NOMO-1 (cell line): ENCODE measurements around the gene RNF223.
A peak's percentile ranks its signal among the peaks of the same experiment; 100 is the strongest.

Source experiments
- DNase-seq, 2 experiments: peaks; one replicate each; lab custom pipeline; 2025; ENCODE audit not compliant: unreplicated experiment in 2 of 2; lab: John Stamatoyannopoulos, UW

RNF223 gene

DNA sequence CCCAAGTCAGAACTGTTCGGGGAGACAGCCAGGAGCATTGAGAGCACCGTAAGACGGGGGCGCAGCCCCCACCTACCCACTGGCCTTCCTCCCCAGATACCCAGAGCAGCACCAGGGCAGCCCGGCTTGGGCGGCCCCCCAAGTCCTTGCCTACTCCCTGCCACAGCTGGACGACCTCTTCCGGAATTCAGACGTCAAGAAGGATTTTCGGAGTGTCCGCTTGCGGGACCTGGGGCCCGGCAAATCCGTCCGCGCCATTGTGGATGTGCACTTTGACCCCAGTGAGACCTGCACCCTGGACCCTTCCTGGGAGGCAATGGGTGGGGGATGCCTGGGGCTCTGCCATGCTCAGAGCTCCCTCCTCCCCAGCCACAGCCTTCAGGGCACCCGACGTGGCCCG, 26.7 kb downstream of the RNF223 start:
- DNase-seq = no peak

DNA sequence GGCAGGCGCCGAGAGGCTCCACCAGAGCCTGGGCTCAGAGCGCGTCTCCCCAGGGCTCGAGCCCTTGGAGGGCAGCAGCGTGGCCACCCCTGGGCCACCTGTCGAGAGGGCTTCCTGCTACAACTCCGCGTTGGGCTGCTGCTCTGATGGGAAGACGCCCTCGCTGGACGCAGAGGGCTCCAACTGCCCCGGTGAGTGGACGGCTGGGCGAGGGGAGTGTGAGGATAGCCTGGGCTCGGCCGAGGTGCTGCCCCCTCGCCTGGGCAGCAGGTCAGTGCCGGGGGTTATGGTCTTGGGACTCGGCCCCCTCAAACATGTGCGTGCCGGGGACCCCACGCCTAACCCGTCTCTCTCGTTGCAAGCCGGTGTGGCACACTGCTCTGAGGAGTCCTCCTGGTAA, 27.3 kb downstream of the RNF223 start:
- no peak for DNase-seq

DNA sequence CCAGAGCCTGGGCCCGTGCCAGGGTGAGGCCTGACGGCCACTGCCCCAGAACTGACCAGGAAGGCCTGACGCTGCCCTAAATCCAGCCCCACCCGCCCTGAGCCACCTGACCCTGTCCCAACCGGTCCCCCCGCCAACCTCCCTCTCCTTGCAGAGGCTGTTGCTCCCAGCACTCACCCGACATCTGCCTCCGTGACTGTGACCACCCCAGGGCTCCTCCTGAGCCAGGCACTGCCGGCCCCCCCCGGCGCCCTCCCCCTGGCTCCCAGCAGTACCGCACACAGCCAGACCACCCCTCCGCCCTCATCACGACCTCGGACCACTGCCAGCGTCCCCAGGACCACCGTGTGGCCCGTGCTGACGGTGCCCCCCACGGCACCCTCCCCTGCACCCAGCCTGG, 27.9 kb downstream of the RNF223 start:
- DNase-seq = no peak

DNA sequence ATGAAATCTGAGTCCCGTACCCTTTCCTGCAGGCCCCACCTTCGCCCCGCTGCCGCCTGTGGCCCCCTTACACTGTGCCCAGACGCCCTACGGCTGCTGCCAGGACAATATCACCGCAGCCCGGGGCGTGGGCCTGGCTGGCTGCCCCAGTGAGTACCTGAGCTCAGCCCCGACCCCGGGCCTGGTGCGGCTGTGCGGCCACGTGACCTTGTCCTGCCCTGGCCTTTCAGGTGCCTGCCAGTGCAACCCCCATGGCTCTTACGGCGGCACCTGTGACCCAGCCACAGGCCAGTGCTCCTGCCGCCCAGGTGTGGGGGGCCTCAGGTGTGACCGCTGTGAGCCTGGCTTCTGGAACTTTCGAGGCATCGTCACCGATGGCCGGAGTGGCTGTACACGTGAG, 29.0 kb downstream of the RNF223 start:
- no peak for DNase-seq

DNA sequence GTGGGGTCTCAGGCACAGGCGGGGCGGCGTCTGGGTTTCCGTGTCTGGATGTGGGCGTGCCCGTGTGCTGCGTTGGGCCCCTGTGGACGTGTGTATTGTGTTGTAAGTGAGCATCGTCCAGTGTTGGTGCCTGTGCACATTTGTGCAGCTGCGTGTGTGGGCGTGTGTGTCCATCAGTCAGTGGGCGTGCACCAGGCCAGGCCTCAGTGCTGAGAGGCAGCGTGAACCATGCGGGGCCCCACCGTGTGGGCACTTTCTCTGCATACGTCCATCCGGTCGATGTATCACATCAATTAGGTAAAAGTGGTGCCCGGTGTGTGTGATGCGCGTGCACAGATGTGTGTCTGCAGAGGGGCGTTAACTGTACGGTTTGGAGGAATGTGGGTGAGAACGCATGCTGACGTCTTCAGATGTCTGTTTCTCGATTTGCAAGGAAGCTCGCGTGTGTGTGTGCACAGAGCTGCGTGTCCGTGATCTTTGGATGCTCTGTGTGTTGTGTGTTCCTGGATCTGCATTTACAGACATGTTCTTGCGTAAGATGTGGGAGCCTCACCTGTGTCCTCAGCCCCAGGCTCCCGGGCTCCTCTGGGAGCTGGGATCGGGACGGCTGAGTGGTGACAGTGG, 29.5 kb downstream of the RNF223 start:
- no peak for DNase-seq

DNA sequence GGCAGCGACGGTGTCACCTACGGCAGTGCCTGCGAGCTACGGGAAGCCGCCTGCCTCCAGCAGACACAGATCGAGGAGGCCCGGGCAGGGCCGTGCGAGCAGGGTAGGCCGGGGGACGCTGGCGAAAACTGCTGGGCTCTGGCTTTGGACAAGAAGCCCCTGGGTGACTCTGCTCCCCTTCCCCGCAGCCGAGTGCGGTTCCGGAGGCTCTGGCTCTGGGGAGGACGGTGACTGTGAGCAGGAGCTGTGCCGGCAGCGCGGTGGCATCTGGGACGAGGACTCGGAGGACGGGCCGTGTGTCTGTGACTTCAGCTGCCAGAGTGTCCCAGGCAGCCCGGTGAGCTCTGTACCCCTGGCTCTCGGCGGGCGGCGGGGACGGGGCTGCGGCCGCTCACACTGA, 30.2 kb downstream of the RNF223 start:
- no peak for DNase-seq

DNA sequence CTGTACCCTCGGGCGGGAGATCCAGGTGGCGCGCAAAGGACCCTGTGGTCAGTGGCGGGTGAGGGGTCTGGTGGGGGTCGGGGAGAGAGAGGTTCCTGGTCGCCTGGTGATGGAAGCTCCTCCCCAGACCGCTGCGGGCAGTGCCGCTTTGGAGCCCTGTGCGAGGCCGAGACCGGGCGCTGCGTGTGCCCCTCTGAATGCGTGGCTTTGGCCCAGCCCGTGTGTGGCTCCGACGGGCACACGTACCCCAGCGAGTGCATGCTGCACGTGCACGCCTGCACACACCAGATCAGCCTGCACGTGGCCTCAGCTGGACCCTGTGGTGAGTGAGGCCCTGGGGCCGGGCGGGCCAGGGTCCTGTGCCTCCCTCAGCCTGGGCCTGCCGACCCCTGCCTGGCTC, 30.7 kb downstream of the RNF223 start:
- DNase-seq = no peak

DNA sequence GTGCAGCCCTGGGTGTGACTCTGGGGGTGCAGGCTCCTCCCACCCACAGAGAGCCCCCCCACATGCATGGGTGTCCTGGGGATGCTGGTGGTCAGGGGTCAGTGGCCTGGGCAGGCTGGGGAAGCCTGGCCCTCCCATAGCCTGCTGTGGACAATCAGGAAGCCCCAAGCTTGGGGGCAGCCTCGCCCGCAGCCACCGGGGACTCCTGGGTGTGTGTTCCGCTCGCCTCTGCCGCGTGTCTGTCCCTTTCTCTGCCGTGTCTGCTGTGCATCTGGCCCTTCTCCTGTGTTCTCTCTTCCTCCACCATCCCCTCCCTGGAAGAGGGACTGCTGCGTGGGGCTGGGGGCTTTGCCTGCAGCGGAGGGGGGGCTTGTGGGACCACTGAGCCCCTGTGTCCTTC, 31.3 kb downstream of the RNF223 start:
- DNase-seq = no peak

DNA sequence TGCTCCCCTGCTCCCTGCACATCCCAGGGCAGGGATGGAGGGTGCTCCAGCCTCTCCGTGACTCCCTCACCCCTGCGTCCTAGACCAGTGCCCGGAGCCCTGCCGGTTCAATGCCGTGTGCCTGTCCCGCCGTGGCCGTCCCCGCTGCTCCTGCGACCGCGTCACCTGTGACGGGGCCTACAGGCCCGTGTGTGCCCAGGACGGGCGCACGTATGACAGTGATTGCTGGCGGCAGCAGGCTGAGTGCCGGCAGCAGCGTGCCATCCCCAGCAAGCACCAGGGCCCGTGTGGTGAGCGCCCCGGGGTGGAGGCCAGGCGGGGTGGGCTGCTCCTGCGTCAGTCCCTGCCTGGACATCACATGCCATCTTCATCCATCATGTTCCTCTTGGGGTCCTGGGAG, 32.2 kb downstream of the RNF223 start:
- no peak for DNase-seq

DNA sequence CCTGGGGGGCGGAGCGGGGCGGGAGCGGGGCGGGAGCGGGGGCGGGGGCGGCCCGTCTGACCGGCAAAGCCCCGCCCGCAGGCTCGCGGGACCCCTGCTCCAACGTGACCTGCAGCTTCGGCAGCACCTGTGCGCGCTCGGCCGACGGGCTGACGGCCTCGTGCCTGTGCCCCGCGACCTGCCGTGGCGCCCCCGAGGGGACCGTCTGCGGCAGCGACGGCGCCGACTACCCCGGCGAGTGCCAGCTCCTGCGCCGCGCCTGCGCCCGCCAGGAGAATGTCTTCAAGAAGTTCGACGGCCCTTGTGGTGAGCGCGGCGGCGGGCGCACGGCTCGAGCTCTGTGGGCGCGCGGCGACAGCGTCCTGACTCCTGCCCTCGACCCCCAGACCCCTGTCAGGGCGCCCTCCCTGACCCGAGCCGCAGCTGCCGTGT, 33.0 kb downstream of the RNF223 start:
- DNase-seq = no peak

DNA sequence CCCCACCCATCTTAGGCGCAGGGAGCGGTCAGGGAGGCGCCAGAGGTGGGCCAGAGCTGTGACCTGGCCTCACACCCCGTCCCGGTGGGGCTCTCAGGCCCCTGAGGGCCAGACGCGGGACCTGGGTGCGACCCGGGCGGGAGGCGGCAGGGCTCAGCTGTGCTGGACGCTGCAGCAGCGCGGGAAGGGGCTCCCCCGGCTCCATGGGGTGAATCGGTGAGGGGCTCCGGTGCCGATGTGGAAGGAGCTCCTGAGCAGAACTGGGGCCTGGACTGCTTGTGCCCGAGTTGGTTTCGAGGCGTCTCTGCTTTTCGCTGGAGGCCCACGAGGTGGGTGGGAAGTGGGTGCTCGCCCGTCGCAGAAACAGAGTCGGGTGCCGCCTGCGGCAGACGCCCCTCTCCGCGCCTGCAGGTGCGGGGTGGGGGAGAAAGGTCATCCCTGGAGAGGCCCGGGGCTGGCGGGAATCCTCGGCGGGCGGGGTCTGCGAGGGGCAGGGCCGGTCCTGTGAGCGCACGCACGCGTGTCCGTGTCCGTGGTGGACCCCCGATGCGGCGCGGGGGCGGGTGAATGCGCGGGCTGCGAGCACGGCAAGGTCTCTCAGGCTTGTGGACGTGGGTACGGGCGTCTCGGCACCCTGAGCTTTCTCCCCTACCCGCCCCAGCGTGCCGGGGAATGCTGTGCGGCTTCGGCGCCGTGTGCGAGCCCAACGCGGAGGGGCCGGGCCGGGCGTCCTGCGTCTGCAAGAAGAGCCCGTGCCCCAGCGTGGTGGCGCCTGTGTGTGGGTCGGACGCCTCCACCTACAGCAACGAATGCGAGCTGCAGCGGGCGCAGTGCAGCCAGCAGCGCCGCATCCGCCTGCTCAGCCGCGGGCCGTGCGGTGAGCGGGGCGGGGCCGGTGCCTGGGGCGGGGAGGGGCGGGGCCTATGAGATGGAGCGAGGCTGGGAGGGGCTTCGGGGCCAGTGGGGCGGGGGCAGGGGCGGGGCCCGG, 33.8 kb downstream of the RNF223 start:
- peak; percentile 31 to 52 for DNase-seq

DNA sequence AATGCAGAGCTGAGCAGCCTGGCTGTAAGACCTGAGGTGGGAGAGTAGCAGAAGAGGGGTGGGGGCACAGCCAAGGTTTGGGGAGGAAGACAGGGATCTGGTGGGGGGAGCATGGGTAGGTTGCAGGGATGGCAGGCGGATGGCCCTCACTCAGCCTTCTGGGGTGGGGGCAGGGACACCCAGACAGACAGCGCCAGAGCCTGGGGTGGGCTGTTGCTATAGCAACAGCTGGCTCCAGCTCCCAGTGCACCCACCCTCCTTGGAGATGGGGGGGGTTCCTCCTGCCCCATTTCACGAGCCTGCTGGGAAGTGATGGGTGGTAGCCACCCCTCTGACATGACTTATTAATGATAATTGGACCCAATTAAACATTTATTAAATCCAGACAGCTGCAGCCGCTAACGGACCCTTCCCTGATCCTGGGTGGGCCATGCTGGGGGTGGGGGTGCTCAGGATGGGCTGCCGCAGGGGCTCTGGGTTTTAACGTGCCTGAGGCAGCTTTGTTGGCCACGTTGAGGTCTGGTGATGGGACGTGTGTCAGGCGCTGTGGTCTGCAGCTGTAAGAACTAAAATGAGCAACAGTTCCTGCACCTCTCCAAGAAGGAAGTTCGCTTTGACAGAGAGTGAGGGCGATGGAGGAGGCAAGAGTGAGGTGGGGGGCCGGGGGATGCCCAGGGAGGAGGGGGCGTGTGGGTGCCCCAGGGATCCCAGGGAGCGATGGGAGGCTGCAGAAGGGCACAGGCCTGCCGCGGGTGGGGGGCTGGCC, 34.8 kb downstream of the RNF223 start:
- peak; percentile 20 to 49 for DNase-seq

DNA sequence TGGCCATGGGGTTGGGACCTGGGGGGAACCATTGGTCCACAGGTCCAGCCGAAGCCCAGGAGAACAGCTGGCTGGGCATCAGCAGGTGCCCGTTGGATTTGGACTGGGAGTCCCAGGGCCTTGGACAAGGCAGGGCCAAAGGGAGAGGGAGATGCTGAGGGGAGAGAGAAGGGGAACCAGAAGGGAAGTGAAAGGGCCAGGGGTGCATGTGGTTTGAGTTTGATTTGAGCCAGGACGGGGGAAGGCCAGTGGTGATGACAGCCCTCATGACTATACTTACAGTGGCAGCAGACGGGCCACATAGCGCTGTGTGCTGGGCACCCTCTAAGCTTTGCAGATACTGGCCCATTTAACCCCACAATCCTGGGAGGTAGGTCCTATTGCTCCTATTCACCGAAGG, 35.4 kb downstream of the RNF223 start:
- peak; percentile 82 to 89 for DNase-seq

DNA sequence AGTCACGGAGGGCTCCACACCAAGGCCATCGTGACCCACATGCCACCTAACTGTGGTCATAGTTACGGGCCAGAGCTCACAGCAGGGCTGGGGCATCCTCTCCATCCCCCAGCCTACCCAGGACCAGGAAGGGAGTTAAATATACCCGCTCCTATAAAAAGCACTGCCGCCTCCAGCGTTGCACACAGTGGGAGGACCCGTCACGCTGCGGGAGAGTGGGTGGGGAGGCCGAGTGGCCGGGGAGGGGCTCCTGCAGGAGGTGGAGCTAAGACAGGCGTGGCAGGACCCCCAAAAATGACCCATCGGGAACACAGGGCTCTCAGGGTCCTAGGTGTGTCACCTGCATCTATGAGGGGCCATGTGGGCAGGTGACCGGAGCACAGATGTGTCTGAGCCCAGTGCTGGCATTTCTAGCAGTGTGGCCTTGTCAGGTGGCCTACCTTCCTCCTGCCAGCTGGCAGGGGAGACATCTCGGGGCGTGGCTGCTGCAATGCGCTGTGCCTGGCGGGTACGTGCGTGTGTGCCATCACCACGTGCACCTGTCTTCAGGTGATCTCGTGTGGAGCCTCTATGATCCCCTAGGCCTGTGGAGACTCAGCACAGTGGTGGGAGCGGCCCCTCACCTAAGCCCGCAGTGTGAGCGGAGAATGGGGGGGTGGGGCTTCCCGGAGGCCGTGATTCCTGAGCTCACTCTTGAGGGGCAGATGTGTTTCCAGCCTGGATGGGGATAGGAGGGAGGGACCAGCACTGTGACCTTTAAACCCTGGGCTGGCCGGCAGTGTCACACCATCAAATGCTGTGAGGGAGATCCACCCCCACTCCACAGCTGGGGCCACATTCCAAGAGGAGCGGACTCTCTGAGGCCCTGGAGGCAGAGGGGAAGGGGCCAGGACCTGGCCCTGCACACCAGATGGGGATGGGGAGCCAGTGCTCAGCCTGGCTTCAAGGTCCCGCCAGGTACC, 36.5 kb downstream of the RNF223 start:
- no peak for DNase-seq

DNA sequence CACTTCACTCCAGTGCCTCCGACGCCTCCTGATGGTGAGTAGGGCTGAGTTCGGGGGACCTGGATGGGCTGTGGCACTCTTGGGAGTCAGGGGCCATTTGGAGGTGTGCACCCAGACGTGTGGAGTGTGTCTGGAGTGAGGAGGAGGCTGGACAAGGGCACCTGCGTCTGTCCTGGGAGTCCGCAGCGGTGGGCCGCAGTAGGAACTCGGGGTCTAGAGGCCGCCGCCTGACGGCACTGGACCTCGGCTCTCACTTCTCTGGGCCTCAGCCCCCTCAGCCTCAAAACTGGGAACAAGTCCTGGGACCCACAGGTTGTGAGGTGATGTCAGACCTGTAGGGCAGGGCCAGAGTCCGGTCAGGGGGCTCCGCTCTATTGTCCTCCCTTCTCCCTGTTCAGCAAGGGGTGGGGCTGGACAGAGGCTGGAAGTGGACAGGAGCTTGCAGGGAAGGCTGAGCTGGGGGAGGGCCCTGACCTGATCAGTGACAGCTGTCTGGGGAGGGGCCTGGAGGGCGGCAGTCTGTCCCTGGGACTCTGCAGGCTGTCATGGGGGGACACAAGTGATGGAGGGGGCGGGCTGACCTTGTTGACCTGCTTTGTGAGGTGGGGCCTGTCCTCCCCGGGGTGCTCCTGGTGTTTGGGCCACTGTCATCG, 38.7 kb downstream of the RNF223 start:
- DNase-seq = no peak

DNA sequence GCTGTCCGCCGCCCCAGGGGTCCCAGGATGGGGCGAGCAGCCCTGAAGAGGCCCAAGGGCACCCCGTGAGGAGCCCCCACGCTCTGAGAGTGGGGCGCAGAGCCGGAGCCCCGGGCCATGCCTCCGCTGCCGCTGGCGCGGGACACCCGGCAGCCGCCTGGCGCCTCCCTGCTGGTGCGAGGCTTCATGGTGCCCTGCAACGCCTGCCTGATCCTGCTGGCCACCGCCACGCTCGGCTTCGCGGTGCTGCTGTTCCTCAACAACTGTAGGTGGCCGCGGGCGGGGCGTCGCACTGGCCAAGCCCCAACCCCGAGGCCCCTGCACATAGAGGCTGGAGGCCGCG, 39.7 kb downstream of the RNF223 start:
- DNase-seq = no peak

DNA sequence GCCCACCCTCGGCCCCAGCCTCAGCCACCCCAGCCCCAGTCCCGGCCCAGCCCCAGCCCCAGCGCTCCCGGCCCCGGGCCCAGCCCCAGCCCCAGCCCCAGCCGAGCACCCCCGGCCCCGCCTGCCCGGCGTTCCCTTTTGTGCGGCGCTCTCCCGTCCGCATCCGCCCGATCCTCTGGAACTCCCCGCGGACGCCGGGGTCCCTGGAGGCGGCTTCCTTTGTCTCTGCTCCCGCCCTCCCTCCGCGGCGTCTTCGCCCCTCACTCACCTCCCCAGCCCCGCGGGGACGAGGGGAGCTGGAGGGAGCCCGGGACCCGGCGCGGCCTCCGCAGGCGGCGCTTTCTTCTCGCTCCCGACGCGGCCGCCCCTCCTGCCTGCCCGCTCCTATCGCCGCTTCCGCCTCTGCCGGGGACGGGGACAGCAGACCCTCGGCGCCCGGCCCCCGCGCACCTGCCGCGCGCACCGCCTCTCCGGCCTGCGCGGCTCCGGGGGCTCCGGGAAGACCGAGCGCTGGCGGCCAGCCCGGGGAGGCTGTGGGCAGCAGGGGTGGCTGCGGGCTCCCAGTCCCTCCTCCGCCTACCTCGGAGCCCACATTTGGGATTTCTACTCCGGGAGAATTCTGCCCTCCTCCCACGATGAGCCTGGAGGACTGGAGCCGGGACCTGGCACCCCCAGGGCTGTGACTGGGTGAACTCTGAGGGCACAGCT, 40.2 kb downstream of the RNF223 start:
- no peak for DNase-seq

DNA sequence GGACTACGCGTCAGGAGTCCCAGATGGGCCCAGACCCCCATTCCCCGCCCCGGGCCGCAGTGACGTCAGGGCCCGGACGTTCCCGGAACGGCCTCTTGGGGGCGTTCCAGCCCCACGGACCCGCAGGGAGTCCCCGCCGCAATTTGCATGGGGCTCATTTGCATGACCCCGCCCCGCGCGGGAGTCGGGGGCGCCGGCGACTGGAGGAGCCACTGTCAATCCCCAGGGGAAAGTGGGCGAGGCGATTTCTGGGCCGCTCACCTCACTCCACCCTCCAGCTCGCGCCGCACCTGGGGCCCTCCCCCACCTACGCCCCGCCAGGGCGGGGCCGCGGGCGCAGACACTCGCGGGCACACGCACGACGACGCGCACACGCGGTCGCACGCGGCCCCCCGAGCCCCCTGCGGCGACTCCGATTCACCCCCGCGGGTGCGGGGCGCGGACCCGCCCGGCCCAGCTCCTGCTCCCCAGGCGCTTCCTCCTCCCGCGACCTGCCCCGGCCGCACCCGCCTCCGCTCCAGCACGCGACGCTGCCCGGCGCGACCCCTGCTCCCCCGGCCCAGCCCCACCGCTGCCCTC, 41.0 kb downstream of the RNF223 start:
- peak; percentile 65 to 81 for DNase-seq

DNA sequence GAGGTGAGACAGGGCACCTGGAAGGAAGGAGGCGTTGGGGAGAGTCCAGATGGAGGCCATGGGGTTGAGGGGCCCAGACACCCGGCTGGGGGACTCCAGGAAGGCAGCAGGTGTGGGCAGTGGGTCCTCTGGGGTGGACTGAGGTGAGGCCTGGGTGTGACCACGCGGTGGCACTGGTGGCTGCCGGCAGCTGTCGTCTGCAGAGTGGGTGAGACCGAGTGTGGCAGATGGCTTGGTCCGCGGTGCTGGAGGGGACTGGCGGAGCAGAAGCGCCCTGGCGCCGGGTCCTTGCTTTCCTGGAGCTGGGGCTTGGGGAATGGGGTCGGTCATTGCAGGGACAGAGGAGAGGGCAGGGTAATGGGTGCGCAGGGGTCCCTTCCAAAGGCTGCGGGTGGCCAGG, 41.7 kb downstream of the RNF223 start:
- DNase-seq = no peak
